ENCODE results near the gene STIL. TPM values are rescaled to one million over a fixed set of nuclear protein-coding genes. Genes with fewer than 3 reads are reported as not detected.
"Not testable (repeated sequence)": the region's sequence is repeated elsewhere in the genome, so short reads cannot be mapped to it uniquely, and the experiment has no call there.

STIL gene
- total RNA-seq, 1 donor from 2014 or later, result 36.7 TPM

GRCh38 chr1:47223921-47224675 lies 89.8 kb downstream of the STIL start:
- intact Hi-C loops (cut with micrococcal nuclease), result no loop called here

- intact Hi-C loops (cut with micrococcal nuclease), result no loop called here
Measured at GRCh38 chr1:47223174-47223920, 90.6 kb downstream of the STIL start.

- intact Hi-C loops (cut with micrococcal nuclease), result no loop called here
Measured at GRCh38 chr1:47222476-47222875, 91.5 kb downstream of the STIL start.

- intact Hi-C loops (cut with micrococcal nuclease), result no loop called here
Measured at GRCh38 chr1:47219590-47220220, 94.2 kb downstream of the STIL start.

- intact Hi-C loops (cut with micrococcal nuclease), result no loop called here
Measured at GRCh38 chr1:47219001-47219400, 94.9 kb downstream of the STIL start.

- intact Hi-C loops (cut with micrococcal nuclease), result no loop called here
Measured at GRCh38 chr1:47216278-47217059, 97.5 kb downstream of the STIL start.

GRCh38 chr1:47215713-47216112 lies 98.2 kb downstream of the STIL start:
- intact Hi-C loops (cut with micrococcal nuclease), result no loop called here

GRCh38 chr1:47214549-47214948 lies 99.4 kb downstream of the STIL start:
- intact Hi-C loops (cut with micrococcal nuclease), result no loop called here

- intact Hi-C loops (cut with micrococcal nuclease), result no loop called here
Measured at GRCh38 chr1:47213230-47213963, 100.5 kb downstream of the STIL start.

- intact Hi-C loops (cut with micrococcal nuclease), result no loop called here
Measured at GRCh38 chr1:47212636-47213229, 101.2 kb downstream of the STIL start.

GRCh38 chr1:47211796-47212269 lies 102.1 kb downstream of the STIL start:
- intact Hi-C loops (cut with micrococcal nuclease), result no loop called here

GRCh38 chr1:47210666-47211065 lies 103.3 kb downstream of the STIL start:
- intact Hi-C loops (cut with micrococcal nuclease), result no loop called here

GRCh38 chr1:47209725-47210325 lies 104.1 kb downstream of the STIL start:
- intact Hi-C loops (cut with micrococcal nuclease), result no loop called here

GRCh38 chr1:47209091-47209490 lies 104.9 kb downstream of the STIL start:
- intact Hi-C loops (cut with micrococcal nuclease), result no loop called here

GRCh38 chr1:47208374-47208850 lies 105.5 kb downstream of the STIL start:
- intact Hi-C loops (cut with micrococcal nuclease), result no loop called here

- intact Hi-C loops (cut with micrococcal nuclease), result no loop called here
Measured at GRCh38 chr1:47207803-47208373, 106.1 kb downstream of the STIL start.

GRCh38 chr1:47205918-47206317 lies 108.0 kb downstream of the STIL start:
- intact Hi-C loops (cut with micrococcal nuclease), result no loop called here

- intact Hi-C loops (cut with micrococcal nuclease), result not testable (repeated sequence)
Measured at GRCh38 chr1:47203504-47203903, 110.4 kb downstream of the STIL start.

GRCh38 chr1:47201179-47201578 lies 112.8 kb downstream of the STIL start:
- intact Hi-C loops (cut with micrococcal nuclease), result no loop called here
